OCI-LY3 (cell line): ENCODE results near the gene WDR70.

Experiments
- EZH2phosphoT487 ChIP-seq: fragments of 200-600 bp; shearing (Covaris generic); IDR thresholded peaks from 2 replicates; pipeline ENCODE4 v1.6.1; 2018; ENCODE audit warnings: antibody characterized with exemption, mixed run types, low read depth
- TF ChIP-seq, protein P1 (sequence below): fragments of 200-600, 300-600 bp; sonication (generic); IDR thresholded peaks from 2 replicates; pipeline ENCODE4 v1.5.1; 2014; ENCODE audit warnings: antibody characterized with exemption, low read length, low read depth

DNA sequence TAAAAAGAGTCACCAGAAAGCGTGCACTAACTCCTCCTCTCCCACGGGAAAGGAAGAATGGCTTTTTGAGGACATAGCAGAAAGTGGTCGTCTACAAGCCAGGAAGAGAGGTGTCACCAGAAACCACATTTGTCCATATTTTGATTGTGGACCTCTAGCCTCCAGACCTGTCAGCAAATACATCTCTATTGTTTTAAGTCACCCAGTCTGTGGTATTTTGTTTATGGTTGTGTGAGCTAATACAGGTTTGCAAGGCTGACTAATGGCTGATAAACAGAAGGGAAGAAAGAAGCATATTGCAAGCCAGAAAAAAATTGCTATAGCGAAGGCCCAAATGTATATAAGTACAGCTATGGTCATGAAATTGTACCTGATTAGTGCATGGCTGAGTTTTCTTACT is 21.4 kb downstream of the WDR70 start:
- TF ChIP-seq, protein P1, sequence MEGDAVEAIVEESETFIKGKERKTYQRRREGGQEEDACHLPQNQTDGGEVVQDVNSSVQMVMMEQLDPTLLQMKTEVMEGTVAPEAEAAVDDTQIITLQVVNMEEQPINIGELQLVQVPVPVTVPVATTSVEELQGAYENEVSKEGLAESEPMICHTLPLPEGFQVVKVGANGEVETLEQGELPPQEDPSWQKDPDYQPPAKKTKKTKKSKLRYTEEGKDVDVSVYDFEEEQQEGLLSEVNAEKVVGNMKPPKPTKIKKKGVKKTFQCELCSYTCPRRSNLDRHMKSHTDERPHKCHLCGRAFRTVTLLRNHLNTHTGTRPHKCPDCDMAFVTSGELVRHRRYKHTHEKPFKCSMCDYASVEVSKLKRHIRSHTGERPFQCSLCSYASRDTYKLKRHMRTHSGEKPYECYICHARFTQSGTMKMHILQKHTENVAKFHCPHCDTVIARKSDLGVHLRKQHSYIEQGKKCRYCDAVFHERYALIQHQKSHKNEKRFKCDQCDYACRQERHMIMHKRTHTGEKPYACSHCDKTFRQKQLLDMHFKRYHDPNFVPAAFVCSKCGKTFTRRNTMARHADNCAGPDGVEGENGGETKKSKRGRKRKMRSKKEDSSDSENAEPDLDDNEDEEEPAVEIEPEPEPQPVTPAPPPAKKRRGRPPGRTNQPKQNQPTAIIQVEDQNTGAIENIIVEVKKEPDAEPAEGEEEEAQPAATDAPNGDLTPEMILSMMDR = no peak
- TF ChIP-seq EZH2phosphoT487 = no peak
